Cardiac fibroblast (primary cell): ENCODE data around the gene DDX28.
"Not testable (repeated sequence)": the region's sequence is repeated elsewhere in the genome, so short reads cannot be mapped to it uniquely, and the experiment has no call there.

ENCODE experiments used
- DNase-seq, 2 donors: peaks; one replicate each; pipeline versions ENCODE4 v3.0.0 to v3.0.0-alpha.2; 2010; ENCODE audit warnings: low read depth in 2 of 2
- H3K4me3 ChIP-seq, 2 donors: replicated peaks in 1 of 2; 1 replicate in 1 of 2; 2 replicates in 1 of 2; pipeline ENCODE4 v1.5.1; 2011; ENCODE audit warnings: low read depth in 2 of 2, low read length in 2 of 2, mild to moderate bottlenecking in 2 of 2, moderate library complexity in 1 of 2
- TF ChIP-seq, protein P1 (sequence below): IDR thresholded peaks from one replicate; pipeline ENCODE4 v1.5.1; 2011; ENCODE audit warnings: low read depth, mild to moderate bottlenecking, low read length, inconsistent platforms

The DDX28 gene

GRCh38 chr16:68005211-68005610, 17.8 kb downstream of the DDX28 start:
- H3K4me3 ChIP-seq, result no peak overlapping the region
- TF ChIP-seq, protein P1, sequence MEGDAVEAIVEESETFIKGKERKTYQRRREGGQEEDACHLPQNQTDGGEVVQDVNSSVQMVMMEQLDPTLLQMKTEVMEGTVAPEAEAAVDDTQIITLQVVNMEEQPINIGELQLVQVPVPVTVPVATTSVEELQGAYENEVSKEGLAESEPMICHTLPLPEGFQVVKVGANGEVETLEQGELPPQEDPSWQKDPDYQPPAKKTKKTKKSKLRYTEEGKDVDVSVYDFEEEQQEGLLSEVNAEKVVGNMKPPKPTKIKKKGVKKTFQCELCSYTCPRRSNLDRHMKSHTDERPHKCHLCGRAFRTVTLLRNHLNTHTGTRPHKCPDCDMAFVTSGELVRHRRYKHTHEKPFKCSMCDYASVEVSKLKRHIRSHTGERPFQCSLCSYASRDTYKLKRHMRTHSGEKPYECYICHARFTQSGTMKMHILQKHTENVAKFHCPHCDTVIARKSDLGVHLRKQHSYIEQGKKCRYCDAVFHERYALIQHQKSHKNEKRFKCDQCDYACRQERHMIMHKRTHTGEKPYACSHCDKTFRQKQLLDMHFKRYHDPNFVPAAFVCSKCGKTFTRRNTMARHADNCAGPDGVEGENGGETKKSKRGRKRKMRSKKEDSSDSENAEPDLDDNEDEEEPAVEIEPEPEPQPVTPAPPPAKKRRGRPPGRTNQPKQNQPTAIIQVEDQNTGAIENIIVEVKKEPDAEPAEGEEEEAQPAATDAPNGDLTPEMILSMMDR, result no peak
- DNase-seq, result no peak

GRCh38 chr16:68003031-68003430, 20.0 kb downstream of the DDX28 start:
- TF ChIP-seq, protein P1, result no peak
- H3K4me3 ChIP-seq, result no peak overlapping the region
- DNase-seq, result peak in 1 of 2 donors; percentile 95

- no peak overlapping the region for H3K4me3 ChIP-seq
- peak in 1 of 2 donors; percentile 20 for DNase-seq
- TF ChIP-seq, protein P1, result no peak
These were observed 22.6 kb downstream of the DDX28 start for GRCh38 chr16:68000450-68000849.

GRCh38 chr16:67999985-68000384, 23.0 kb downstream of the DDX28 start:
- no peak for DNase-seq
- H3K4me3 ChIP-seq, result no peak overlapping the region
- TF ChIP-seq, protein P1, result no peak

DNA sequence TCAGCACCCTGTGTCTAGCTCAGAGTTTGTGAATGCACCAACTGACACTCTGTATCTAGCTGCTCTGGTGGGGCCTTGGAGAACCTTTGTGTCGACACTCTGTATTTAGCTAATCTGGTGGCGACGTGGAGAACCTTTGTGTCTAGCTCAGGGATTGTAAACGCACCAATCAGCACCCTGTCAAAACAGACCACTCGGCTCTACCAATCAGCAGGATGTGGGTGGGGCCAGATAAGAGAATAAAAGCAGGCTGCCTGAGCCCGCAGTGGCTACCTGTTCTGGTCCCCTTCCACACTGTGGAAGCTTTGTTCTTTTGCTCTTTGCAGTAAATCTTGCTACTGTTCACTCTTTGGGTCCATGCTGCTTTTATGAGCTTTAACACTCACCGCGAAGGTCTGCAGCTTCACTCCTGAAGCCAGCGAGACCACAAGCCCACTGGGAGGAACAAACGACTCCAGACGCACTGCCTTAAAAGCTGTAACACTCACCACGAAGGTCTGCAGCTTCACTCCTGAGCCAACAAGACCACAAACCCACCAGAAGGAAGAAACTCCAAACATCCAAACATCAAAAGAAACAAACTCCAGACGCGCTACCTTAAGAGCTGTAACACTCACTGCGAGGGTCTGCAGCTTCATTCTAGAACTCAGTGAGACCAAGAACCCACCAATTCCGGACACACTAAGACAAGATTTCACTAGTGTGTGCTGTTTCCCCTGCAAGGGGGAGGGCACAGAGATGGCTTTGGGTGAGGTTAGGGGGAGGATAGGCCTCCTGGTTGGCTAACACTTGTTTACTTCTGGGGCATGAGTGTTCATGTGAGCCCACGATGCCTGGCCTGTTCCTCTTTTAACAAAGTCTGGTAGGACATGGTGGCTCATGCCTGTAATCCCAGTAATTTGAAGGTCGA, 24.0 kb downstream of the DDX28 start, which contains the start of gene DPEP2:
TSS of gene DPEP2 (minus strand) at position 706 of the 910 bp plus-strand sequence. CDS start 6,272 bp downstream, outside the sequence.
- not testable (repeated sequence) for H3K4me3 ChIP-seq, DNase-seq

DNA sequence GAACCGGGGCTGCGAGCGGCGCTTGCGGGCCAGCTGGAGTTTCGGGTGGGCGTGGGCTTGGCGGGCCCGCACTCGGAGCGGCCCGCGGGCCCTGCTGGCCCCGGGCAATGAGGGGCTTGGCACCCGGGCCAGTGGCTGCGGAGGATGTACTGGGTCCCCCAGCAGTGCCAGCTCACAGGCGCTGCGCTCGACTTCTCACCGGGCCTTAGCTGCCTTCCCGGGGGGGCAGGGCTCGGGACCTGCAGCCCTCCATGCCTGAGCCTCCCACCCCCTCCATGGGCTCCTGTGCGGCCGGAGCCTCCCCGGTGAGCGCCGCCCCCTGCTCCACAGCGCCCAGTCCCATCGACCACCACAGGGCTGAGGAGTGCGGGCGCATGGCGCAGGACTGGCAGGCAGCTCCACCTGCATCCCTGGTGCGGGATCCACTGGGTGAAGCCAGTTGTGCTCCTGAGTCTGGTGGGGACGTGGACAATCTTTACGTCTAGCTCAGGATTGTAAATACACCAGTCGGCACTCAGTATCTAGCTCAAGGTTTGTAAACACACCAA, 24.7 kb downstream of the DDX28 start:
- not testable (repeated sequence) for DNase-seq, H3K4me3 ChIP-seq

DNA sequence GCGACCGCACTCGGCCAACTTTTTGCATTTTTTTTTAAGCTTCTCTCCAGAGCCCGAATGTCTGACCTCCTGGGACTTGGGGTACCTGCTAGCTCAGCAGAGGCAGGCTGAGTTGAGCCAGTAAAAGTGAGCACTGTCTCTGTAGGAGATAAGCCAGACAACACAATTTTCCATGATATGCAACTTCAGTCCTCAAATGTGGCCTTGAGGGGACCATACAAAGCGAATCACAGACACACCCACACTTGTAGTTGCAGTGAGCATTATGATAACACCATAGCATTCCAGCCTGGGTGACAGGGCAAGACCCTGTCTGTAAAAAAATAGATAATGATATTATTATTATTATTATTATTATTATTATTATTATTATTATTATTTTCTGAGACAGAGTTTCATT, 26.4 kb downstream of the DDX28 start:
- TF ChIP-seq, protein P1, result no peak
- DNase-seq, result no peak

More for the DNA sequence above, 26.4 kb downstream of the DDX28 start:
- H3K4me3 ChIP-seq, result no peak overlapping the region
